ENCODE data around the gene AKAP1.

DNA sequence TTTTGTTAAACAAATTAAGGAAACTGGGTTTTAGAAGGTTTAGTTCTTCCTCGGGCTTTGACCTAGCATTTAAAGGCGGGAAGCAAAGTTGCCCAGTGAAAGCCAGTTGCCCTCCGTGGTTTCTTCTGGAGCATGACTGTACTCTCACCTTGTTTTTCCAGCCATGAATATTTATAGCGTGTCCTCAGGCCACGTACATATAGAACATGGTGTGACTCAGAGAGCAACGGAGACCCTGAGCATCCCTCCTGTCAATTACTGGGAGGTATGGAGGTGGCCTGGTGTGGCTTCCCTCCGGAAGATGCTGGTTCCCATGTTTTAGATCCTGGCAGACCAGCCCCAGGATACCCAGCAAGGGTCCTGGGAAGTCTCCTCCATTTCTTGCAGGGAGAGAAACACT is 48.4 kb downstream of the AKAP1 start:
- TF ChIP-seq, protein P1, sequence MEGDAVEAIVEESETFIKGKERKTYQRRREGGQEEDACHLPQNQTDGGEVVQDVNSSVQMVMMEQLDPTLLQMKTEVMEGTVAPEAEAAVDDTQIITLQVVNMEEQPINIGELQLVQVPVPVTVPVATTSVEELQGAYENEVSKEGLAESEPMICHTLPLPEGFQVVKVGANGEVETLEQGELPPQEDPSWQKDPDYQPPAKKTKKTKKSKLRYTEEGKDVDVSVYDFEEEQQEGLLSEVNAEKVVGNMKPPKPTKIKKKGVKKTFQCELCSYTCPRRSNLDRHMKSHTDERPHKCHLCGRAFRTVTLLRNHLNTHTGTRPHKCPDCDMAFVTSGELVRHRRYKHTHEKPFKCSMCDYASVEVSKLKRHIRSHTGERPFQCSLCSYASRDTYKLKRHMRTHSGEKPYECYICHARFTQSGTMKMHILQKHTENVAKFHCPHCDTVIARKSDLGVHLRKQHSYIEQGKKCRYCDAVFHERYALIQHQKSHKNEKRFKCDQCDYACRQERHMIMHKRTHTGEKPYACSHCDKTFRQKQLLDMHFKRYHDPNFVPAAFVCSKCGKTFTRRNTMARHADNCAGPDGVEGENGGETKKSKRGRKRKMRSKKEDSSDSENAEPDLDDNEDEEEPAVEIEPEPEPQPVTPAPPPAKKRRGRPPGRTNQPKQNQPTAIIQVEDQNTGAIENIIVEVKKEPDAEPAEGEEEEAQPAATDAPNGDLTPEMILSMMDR (IDR thresholded peaks at IDR 0.05) = no peak
- TF ChIP-seq POLR2A (IDR thresholded peaks at IDR 0.05) = no peak
